Neural cell (in vitro differentiated cells): ENCODE measurements around the gene PODXL2. TPM values are rescaled to one million over a fixed set of nuclear protein-coding genes. Genes with fewer than 3 reads are reported as not detected.

Experiments
- H2AFZ ChIP-seq: fragments of 200-600, 300-800 bp; sonication (generic), shearing (Covaris generic); 2 replicates; pipeline ENCODE4 v1.6.0; 2014; ENCODE audit warnings: low read depth, mild to moderate bottlenecking, antibody characterized with exemption, low read length, moderate library complexity
- H3F3A ChIP-seq: fragments of 200-600 bp; shearing (Covaris generic); 2 replicates; pipeline ENCODE4 v1.6.1; 2016; ENCODE audit warnings: mild to moderate bottlenecking, moderate library complexity, mixed read lengths, antibody characterized with exemption, low read length; ENCODE audit not compliant: insufficient read depth, poor library complexity, severe bottlenecking
- H3K27ac ChIP-seq: fragments of 200-600, 300-800 bp; sonication (generic), shearing (Covaris generic); 2 replicates; pipeline ENCODE4 v1.5.1; 2014; ENCODE audit warnings: mild to moderate bottlenecking, low read length, moderate library complexity
- H3K27me3 ChIP-seq: fragments of 300-800, 200-600 bp; sonication (generic), shearing (Covaris generic); 2 replicates; pipeline ENCODE4 v1.6.0; 2014; ENCODE audit warnings: mild to moderate bottlenecking, low read depth, low read length, moderate library complexity; ENCODE audit not compliant: insufficient read depth
- H3K36me3 ChIP-seq: fragments of 300-800, 200-600 bp; sonication (generic), shearing (Covaris generic); 2 replicates; pipeline ENCODE4 v1.5.1; 2014; ENCODE audit warnings: mild to moderate bottlenecking, antibody characterized with exemption, low read length, moderate library complexity; ENCODE audit not compliant: insufficient read depth
- H3K4me2 ChIP-seq: fragments of 300-800, 200-600 bp; sonication (generic), shearing (Covaris generic); 2 replicates; pipeline ENCODE4 v1.6.0; 2014; ENCODE audit warnings: mild to moderate bottlenecking, low read length
- H3K4me3 ChIP-seq: fragments of 300-800, 200-600 bp; sonication (generic), shearing (Covaris generic); 2 replicates; pipeline ENCODE4 v1.5.1; 2014; ENCODE audit warnings: mild to moderate bottlenecking, low read length, moderate library complexity
- H3K79me2 ChIP-seq: fragments of 200-600 bp; shearing (Covaris generic); replicated peaks from 2 replicates; pipeline ENCODE4 v1.6.0; 2014; ENCODE audit warnings: mild to moderate bottlenecking, low read length, moderate library complexity; ENCODE audit not compliant: insufficient read depth
- H3K9ac ChIP-seq: fragments of 300-800, 200-600 bp; sonication (generic), shearing (Covaris generic); 2 replicates; pipeline ENCODE4 v1.6.1; 2016; ENCODE audit warnings: mild to moderate bottlenecking, low read length, mixed read lengths
- H3K9me2 ChIP-seq: fragments of 200-600 bp; shearing (Covaris generic); 2 replicates; pipeline ENCODE4 v1.6.1; 2016; ENCODE audit warnings: mild to moderate bottlenecking, low read length, mixed read lengths; ENCODE audit not compliant: insufficient read depth
- H3K9me3 ChIP-seq: fragments of 200-600, 300-800 bp; sonication (generic), shearing (Covaris generic); 2 replicates; pipeline ENCODE4 v1.6.1; 2016; ENCODE audit warnings: mild to moderate bottlenecking, mixed run types, low read length, moderate library complexity, mixed read lengths
- H4K20me1 ChIP-seq: fragments of 200-600 bp; shearing (Covaris generic); 2 replicates; pipeline ENCODE4 v1.6.1; 2016; ENCODE audit warnings: mild to moderate bottlenecking, mixed run types; ENCODE audit not compliant: insufficient read depth
- EP300 ChIP-seq: fragments of 450-650 bp; conservative IDR thresholded peaks from 2 replicates; pipeline ENCODE4 v1.6.1; 2014; ENCODE audit warnings: antibody characterized with exemption, mild to moderate bottlenecking, moderate library complexity; ENCODE audit not compliant: poor library complexity, severe bottlenecking
- EZH2 ChIP-seq: fragments of 200-600, 300-800 bp; shearing (Covaris generic), sonication (generic); IDR thresholded peaks from 2 replicates; pipeline ENCODE4 v1.6.1; 2014; ENCODE audit warnings: antibody characterized with exemption, low read length, borderline replicate concordance, mild to moderate bottlenecking; ENCODE audit not compliant: insufficient read depth, poor library complexity, severe bottlenecking
- MXI1 ChIP-seq: fragments of 450-650 bp; conservative IDR thresholded peaks from 2 replicates; pipeline ENCODE4 v1.6.1; 2014; ENCODE audit warnings: antibody characterized with exemption, mild to moderate bottlenecking; ENCODE audit not compliant: poor library complexity, severe bottlenecking
- POLR2AphosphoS5 ChIP-seq: IDR thresholded peaks from 2 replicates; pipeline ENCODE4 v1.6.1; 2012
- RAD21 ChIP-seq: fragments of 450-650 bp; conservative IDR thresholded peaks from 2 replicates; pipeline ENCODE4 v1.6.1; 2014; ENCODE audit warnings: antibody characterized with exemption, mild to moderate bottlenecking, moderate library complexity
- REST ChIP-seq: IDR thresholded peaks from 2 replicates; pipeline ENCODE4 v1.6.1; 2012; ENCODE audit warnings: borderline replicate concordance
- SMC3 ChIP-seq: fragments of 450-650 bp; conservative IDR thresholded peaks from 2 replicates; pipeline ENCODE4 v1.6.1; 2014; ENCODE audit warnings: antibody characterized with exemption, mild to moderate bottlenecking, moderate library complexity; ENCODE audit not compliant: poor library complexity
- TAF1 ChIP-seq: IDR thresholded peaks from 2 replicates; pipeline ENCODE4 v1.6.1; 2012; ENCODE audit warnings: low read depth
- polyA plus RNA-seq: library from polyadenylated mRNA; depleted of rRNA; stranded (reverse); fragments of >200 nt; gene quantifications from 2 replicates; pipeline ENCODE4 v1.2.3, GENCODE V29; 2014
- TF ChIP-seq, protein P1 (sequence below): fragments of 450-650 bp; IDR thresholded peaks from 2 replicates; pipeline ENCODE4 v1.5.1; 2014; ENCODE audit warnings: antibody characterized with exemption, mild to moderate bottlenecking, moderate library complexity; ENCODE audit not compliant: poor library complexity, severe bottlenecking

PODXL2 gene
- polyA plus RNA-seq, 1 donor from 2014 or later = 266 TPM

DNA sequence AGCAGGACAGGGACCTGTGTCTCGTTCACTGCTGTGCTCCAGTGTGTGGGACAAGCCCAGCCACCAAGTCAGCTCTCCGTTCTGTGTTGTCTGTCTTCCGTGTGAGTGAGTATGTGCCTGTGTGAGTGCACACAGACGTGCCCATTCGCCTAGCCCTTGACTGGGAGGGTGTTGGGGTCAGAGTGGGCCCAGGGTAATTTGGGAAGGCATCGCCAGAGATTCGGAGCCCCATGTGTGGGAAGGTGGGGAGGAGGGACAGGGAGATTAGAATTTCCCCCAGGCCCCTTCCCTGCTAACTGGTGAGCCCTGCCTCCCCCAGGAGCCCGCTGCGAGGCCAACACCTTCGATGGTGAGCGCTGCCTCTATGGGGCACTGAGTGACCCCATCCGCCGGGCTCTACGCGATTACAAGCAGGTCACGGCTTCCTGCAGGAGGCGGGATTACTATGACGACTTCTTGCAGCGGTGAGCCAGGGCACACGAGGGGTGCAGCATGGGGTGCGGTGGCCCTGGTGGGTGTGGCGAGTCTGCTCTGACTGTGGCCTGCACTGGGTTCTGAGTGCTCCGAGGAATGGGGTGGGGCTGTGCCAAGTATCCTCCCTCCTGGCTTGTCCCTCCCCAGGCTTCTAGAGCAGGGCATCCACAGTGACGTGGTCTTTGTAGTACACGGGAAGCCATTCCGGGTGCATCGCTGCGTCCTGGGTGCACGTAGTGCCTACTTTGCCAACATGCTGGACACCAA lies 46.8 kb downstream of the PODXL2 start:
- no peaks in the 10 kb centered on the region for H3K36me3 ChIP-seq
- no peaks in the 10 kb centered on the region for H3K79me2 ChIP-seq
- H2AFZ ChIP-seq = no peak overlapping the region
- H4K20me1 ChIP-seq = no peaks in the 10 kb centered on the region
- H3K4me2 ChIP-seq = no peak overlapping the region
- no peaks in the 10 kb centered on the region for H3K9me2 ChIP-seq
- no peak for TF ChIP-seq POLR2AphosphoS5
- TF ChIP-seq EP300 = no peak
- no peak for TF ChIP-seq SMC3
- no peak for TF ChIP-seq EZH2
- H3K27ac ChIP-seq = no peak overlapping the region
- no peaks in the 10 kb centered on the region for H3K27me3 ChIP-seq
- H3F3A ChIP-seq = no peaks in the 10 kb centered on the region
- H3K9me3 ChIP-seq = no peaks in the 10 kb centered on the region
- no peak overlapping the region for H3K9ac ChIP-seq
- H3K4me3 ChIP-seq = no peak overlapping the region

- Histone ChIP-seq H3K4me2 (no peak overlapping the region), H3K27ac (no peak overlapping the region), H3K4me3 (no peak overlapping the region), H3K27me3 (no peaks in the 10 kb centered on the region), H3K79me2 (no peaks in the 10 kb centered on the region), H3K9me3 (no peaks in the 10 kb centered on the region), H3K9me2 (no peaks in the 10 kb centered on the region), H2AFZ (no peak overlapping the region), H3K36me3 (no peaks in the 10 kb centered on the region), H3F3A (no peaks in the 10 kb centered on the region), H3K9ac (no peak overlapping the region), H4K20me1 (no peaks in the 10 kb centered on the region)
- TF ChIP-seq POLR2AphosphoS5 (no peak), EZH2 (no peak), SMC3 (no peak), EP300 (no peak), MXI1 (no peak), TAF1 (no peak)
Observed at GRCh38 chr3:127676456-127676855, 47.5 kb downstream of the PODXL2 start.

DNA sequence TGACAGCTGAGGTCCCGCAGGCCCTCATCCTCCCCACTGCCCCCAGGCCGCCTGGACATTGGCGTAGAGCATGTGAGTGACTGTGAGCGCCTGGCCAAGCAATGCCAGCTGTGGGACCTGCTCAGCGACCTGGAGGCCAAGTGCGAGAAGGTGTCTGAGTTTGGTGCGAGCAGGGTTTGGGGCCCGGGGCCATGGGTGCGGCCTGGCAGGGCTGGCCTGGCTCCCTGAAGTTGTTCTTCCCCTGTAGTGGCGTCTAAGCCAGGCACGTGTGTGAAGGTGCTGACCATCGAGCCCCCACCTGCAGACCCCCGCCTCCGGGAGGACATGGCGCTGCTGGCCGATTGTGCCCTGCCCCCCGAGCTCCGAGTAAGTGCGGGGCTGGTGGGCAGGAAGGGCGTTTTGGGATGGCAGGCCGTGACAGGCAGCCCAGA lies 48.0 kb downstream of the PODXL2 start:
- Histone ChIP-seq H3K79me2 (no peaks in the 10 kb centered on the region), H3K4me3 (no peak overlapping the region), H4K20me1 (no peaks in the 10 kb centered on the region), H3F3A (no peaks in the 10 kb centered on the region), H3K4me2 (no peak overlapping the region), H3K9ac (no peak overlapping the region), H3K36me3 (no peaks in the 10 kb centered on the region), H3K9me2 (no peaks in the 10 kb centered on the region), H3K9me3 (no peaks in the 10 kb centered on the region), H3K27me3 (no peaks in the 10 kb centered on the region), H3K27ac (no peak overlapping the region), H2AFZ (no peak overlapping the region)
- TF ChIP-seq EP300 = no peak
- no peak for TF ChIP-seq RAD21
- TF ChIP-seq, protein P1, sequence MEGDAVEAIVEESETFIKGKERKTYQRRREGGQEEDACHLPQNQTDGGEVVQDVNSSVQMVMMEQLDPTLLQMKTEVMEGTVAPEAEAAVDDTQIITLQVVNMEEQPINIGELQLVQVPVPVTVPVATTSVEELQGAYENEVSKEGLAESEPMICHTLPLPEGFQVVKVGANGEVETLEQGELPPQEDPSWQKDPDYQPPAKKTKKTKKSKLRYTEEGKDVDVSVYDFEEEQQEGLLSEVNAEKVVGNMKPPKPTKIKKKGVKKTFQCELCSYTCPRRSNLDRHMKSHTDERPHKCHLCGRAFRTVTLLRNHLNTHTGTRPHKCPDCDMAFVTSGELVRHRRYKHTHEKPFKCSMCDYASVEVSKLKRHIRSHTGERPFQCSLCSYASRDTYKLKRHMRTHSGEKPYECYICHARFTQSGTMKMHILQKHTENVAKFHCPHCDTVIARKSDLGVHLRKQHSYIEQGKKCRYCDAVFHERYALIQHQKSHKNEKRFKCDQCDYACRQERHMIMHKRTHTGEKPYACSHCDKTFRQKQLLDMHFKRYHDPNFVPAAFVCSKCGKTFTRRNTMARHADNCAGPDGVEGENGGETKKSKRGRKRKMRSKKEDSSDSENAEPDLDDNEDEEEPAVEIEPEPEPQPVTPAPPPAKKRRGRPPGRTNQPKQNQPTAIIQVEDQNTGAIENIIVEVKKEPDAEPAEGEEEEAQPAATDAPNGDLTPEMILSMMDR = no peak
- no peak for TF ChIP-seq TAF1
- no peak for TF ChIP-seq REST
